ENCODE measurements around the gene ARMC7. TPM values are rescaled to one million over a fixed set of nuclear protein-coding genes. Genes with fewer than 3 reads are reported as not detected.
"Not testable (repeated sequence)": the region's sequence is repeated elsewhere in the genome, so short reads cannot be mapped to it uniquely, and the experiment has no call there.

The ARMC7 gene
- total RNA-seq, 1 donor from 2014 or later = 3.0 TPM

GRCh38 chr17:75130059-75130631, 20.4 kb downstream of the ARMC7 start:
- no peak for DNase-seq

GRCh38 chr17:75130632-75131277, 21.0 kb downstream of the ARMC7 start:
- DNase-seq = peak; percentile 50

- peak; percentile 54 for DNase-seq
Measured at GRCh38 chr17:75131278-75132017, 21.7 kb downstream of the ARMC7 start, which contains the start of gene NT5C. NT5C (minus strand) TSS chr17:75131742; CDS start chr17:75131707, 35 bp downstream.

DNA sequence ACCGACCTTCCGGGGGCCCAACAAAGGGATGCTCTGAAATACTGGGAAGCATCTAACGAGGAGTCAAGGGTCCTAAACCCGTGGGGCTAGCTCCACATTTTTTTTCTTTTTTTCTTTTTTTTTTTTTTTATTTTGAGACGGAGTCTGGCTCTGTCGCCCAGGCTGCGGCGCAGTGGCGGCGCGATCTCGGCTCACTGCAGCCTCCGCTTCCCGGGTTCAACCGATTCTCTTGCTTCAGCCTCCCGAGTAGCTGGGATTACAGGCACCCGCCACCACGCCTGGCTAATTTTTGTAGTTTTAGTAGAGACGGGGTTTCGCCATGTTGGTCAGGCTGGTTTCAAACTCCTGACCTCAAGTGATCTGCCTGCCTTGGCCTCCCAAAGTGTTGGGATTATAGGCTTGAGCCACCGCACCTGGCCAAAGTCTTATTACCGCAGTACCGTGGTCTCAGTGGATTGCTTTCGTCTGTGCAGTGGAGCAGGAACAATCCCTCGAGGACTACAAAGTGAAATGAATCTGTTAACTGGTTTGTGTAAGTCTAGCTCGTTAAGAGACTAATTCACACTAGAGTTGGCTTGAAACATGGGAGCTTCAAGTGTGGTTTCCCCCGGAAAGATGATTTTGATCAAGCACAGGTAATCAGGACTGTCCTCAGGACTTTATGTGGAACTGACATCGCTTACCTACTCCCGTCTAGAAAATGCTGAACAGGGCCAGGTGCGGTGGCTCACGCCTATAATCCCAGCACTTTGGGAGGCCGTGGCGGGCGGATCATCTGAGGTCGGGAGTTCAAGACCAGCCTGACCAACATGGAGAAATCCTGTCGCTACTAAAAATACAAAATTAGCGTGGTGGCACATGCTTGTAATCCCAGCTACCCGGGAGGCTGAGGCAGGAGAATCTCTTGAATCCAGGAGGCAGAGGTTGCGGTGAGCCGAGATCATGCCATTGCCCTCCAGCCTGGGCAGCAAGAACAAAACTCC, 22.5 kb downstream of the ARMC7 start:
- DNase-seq = not testable (repeated sequence)

GRCh38 chr17:75133001-75133400, 23.2 kb downstream of the ARMC7 start:
- DNase-seq = no peak

DNA sequence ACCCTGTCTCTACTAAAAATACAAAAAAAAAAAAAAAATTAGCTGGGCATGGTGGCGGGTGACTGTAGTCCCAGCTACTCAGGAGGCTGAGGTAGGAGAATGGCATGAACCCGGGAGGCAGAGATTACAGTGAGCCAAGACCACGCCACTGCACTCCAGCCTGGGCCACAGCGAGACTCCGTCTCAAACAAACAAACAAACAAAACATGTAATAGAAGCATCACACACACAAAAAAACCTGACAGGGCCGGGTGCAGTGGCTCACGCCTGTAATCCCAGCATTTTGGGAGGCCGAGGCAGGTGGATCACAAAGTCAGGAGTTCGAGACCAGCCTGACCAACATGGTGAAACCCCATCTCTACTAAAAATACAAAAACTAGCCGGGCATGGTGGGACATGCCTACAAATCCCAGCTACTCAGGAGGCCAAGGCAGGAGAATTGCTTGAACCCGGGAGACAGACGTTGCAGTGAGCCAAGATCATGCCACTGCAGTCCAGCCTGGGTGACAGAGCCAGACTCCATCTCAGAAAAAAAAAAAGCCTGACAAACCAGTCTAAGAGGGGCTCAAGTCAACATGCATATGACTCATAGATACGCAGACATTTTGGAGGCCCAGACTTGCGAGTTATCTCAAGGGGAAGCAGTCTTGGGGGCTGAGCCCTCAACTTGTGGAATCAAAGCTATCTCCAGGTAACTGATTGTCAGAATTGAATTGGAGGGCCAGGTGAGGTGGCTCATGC, 24.0 kb downstream of the ARMC7 start:
- DNase-seq = not testable (repeated sequence)

- no peak for DNase-seq
Measured at GRCh38 chr17:75135452-75135851, 25.7 kb downstream of the ARMC7 start.

DNA sequence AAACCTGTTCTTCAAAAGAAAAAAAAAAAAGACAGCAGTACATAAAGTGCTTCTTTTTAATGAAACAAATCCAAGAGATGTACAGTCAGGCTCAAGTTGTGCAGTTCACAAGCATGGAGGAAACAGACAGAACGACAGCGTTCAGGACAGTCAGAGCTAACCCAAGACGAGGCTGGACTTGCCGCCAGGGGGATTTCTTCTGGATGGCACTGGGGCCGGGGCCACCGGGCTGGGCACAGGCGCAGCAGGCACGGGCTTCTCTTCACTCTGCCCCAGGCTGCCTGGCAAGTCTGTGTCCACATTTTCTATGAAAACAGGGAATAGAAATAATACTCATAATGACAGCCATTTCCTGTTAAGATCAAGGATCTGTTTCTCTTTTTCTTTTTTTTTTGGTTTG, 26.2 kb downstream of the ARMC7 start:
- DNase-seq = no peak

DNA sequence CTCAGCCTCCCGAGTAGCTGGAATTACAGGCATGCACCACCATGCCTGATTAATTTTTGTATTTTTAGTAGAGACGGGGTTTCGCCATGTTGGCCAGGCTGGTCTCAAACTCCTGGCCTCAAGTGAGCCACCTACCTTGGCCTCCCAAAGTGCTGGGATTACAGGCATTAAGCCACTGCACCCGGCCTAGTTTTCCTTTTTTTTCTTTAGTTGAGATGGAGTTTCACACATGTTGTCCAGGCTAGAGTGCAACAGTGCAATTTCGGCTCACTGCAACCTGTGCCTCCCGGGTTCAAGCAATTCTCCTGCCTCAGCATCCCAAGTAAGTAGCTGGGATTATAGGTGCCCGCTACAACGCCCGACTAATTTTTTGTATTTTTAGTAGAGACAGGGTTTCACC, 28.0 kb downstream of the ARMC7 start:
- not testable (repeated sequence) for DNase-seq

- DNase-seq = no peak
Measured at GRCh38 chr17:75138519-75138918, 28.8 kb downstream of the ARMC7 start.

- DNase-seq = no peak
Measured at GRCh38 chr17:75142236-75142971, 32.6 kb downstream of the ARMC7 start.

GRCh38 chr17:75144816-75145512, 35.2 kb downstream of the ARMC7 start:
- DNase-seq = no peak

DNA sequence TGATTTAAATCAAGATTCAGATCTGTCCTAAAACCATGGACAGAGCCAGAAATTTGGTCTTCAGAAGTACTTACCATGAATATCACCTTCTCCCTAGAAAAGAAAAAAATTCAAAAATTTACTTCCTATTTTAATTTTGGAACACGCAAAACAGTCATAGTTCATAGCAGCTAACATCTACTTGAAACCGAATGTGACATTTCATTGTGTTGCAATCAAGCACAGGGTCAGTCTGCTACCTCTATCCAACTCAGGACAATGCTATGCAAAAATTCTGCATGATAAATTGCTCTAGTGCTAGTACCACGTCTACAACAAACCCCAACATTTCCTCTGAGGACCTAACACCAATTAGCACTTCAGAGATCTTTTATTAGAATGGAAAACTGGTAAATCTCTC, 36.8 kb downstream of the ARMC7 start:
- no peak for DNase-seq

DNA sequence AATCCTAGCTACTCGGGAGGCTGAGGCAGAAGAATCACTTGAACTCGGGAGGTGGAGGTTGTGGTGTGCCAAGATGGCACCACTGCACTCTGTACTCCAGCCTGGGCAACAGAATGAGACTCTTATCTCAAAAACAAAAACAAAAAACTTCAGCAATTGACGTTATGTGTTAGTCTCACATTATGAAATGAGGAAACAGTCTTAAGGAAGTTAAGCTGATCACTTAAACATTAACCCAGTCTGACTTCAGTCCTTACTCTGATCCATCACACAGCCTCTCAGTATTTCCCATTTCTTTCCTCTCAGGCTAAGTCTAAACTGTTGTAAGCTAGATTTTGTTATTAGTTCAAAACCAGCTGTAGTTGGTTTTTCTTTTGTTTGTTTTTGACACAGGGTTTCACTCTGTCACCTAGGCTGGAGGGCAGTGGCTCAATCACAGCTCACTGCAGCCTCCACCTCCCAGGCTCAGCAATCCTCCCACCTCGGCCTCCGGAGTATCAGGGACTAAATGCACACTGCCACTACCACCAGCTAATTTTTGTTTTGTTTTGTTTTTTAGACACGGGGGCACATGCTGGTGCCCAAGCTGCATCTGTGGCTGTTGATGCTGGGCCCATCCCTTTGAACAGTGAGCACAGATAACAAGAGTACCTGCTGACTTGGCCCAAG, 38.2 kb downstream of the ARMC7 start:
- no peak for DNase-seq

DNA sequence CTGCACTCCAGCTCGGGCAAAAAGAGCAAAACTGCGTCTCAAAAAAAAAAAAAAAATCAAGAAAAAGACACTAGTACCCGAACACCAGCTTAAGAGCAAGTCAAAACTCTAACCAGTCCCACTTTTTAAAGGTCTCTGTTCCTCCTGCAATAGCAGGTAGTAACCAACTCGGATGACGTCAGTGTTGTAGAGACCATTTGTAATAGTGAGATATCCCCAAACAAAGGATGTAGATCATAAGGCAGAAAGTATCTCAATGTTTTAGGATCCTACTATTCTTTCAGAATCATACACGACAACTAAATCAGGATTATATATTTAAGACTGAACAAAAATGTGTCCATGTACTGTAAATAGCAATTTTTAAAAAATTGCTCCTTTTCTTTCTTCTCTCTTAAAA, 42.2 kb downstream of the ARMC7 start:
- no peak for DNase-seq

DNA sequence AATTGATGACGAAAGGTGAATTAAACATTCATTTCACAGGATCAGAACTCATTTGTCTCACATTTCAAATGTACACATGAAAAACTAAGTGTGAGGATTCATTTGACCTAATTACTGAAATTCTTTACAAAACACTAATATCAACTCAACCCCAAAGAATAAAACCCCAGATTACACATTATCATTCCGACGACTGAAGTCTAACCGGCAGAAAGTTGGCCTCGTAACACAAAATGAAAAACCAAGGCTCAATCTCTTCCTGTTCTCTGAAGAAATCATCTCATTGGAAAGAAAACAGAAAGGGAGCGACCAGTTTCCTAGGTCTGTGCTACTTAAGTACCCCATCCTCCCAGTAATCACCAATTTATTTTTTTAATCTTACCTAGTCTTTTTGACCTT, 42.8 kb downstream of the ARMC7 start:
- DNase-seq = no peak

GRCh38 chr17:75152922-75153779, 43.4 kb downstream of the ARMC7 start:
- no peak for DNase-seq

DNA sequence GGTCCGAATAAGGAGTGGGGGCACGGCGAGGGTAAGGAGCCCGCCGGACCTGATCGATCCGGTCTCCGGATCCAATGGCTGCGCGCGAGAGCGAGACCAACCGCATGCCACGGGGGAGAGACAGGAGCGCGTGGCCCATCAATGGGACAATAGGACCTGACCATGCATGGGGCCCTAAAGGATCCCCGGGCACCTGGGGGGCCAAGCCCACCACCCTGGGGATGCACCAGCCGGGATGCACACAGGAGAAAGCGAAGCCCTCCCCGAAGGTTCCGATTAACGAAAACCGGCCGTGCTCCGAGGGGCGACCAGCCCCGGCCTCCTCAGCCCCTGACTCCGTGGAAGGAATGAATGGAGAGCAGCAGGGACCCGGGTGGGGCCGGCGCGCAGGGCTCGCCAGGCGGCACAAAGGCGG, 44.0 kb downstream of the ARMC7 start:
- DNase-seq = no peak

All from occipital lobe (tissue), 2 donors.